DMS153 treated with DMSO at 0.1 percent for 48 hours (cell line): ENCODE results near the gene GBP4.

Experiments used
- DNase-seq: peaks from one replicate; lab custom pipeline; 2025; ENCODE audit not compliant: unreplicated experiment; lab: John Stamatoyannopoulos, UW

Gene GBP4

GRCh38 chr1:89171067-89171438 is 27.7 kb downstream of the GBP4 start:
- DNase-seq: no peak

- DNase-seq: no peak
Measured at GRCh38 chr1:89170170-89171066, 28.3 kb downstream of the GBP4 start.

GRCh38 chr1:89169166-89169565 is 29.6 kb downstream of the GBP4 start:
- DNase-seq: no peak

GRCh38 chr1:89167590-89168230 is 31.0 kb downstream of the GBP4 start:
- DNase-seq: no peak

GRCh38 chr1:89166705-89167104 is 32.0 kb downstream of the GBP4 start:
- DNase-seq: no peak

- no peak for DNase-seq
Measured at GRCh38 chr1:89165811-89166210, 32.9 kb downstream of the GBP4 start.

- DNase-seq: no peak
Measured at GRCh38 chr1:89151047-89151446, 47.7 kb downstream of the GBP4 start.

- DNase-seq: no peak
Measured at GRCh38 chr1:89149976-89150375, 48.8 kb downstream of the GBP4 start.

GRCh38 chr1:89149229-89149628 is 49.5 kb downstream of the GBP4 start:
- no peak for DNase-seq

- no peak for DNase-seq
Measured at GRCh38 chr1:89147678-89148658, 50.8 kb downstream of the GBP4 start.

- no peak for DNase-seq
Measured at GRCh38 chr1:89146721-89147120, 52.0 kb downstream of the GBP4 start.

- DNase-seq: no peak
Measured at GRCh38 chr1:89143484-89143883, 55.3 kb downstream of the GBP4 start.

- DNase-seq: no peak
Measured at GRCh38 chr1:89142160-89142559, 56.6 kb downstream of the GBP4 start.

- DNase-seq: no peak
Measured at GRCh38 chr1:89133747-89134146, 65.0 kb downstream of the GBP4 start.
